Duodenal mucosa (tissue), 2 donors: ENCODE data around the gene INSYN2B.
"Not testable (repeated sequence)": the region's sequence is repeated elsewhere in the genome, so short reads cannot be mapped to it uniquely, and the experiment has no call there.

ENCODE experiments used
- H3K27ac ChIP-seq: one replicate; pipeline ENCODE4 v1.7.0; 2013; ENCODE audit warnings: low read depth, low read length
- H3K27me3 ChIP-seq, 2 donors: one replicate each; pipeline ENCODE4 v1.7.0; 2013; ENCODE audit warnings: low read length in 2 of 2, control low read depth in 1 of 2; ENCODE audit not compliant: insufficient read depth in 2 of 2, control insufficient read depth in 1 of 2
- H3K36me3 ChIP-seq, 2 donors: one replicate each; pipeline ENCODE4 v1.7.0; 2013; ENCODE audit warnings: low read length in 2 of 2, control low read depth in 1 of 2; ENCODE audit not compliant: insufficient read depth in 2 of 2, control insufficient read depth in 1 of 2
- H3K4me1 ChIP-seq, 2 donors: one replicate each; pipeline ENCODE4 v1.7.0; 2013; ENCODE audit warnings: low read length in 2 of 2, control low read depth in 1 of 2; ENCODE audit not compliant: insufficient read depth in 2 of 2, control insufficient read depth in 1 of 2
- H3K4me3 ChIP-seq, 2 donors: one replicate each; pipeline ENCODE4 v1.7.0; 2013; ENCODE audit warnings: low read length in 2 of 2, low read depth in 1 of 2
- H3K9ac ChIP-seq, 2 donors: one replicate each; pipeline ENCODE4 v1.7.0; 2013; ENCODE audit warnings: low read length in 2 of 2, low read depth in 1 of 2
- H3K9me3 ChIP-seq, 2 donors: one replicate each; pipeline ENCODE4 v1.7.0; 2013; ENCODE audit warnings: low read length in 2 of 2, control low read depth in 1 of 2; ENCODE audit not compliant: control insufficient read depth in 1 of 2

INSYN2B gene

DNA sequence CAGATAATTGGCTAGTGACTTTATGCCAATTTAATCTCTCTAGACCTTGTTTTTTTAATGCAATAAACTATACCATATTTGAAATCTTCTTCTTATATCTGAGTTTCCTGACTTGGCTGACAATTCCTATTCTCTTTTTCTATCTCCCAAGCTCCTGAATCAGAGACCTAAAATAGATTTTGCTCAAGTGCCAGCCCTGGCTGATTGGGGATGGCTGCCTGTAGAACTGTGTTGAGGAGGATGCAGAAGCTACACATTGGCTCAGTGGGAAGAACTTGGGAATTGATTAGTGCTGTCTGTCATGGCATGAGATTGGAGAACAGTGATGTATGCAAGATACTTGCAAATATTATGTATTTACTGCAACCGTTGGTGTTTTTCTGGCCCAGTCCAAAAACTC lies 132.8 kb downstream of the INSYN2B start:
- peaks cover 0 to 3% of the 10 kb centered on the region in 2 donors for H3K36me3 ChIP-seq
- H3K27ac ChIP-seq, result no peak overlapping the region
- no peak overlapping the region for H3K9ac ChIP-seq
- H3K9me3 ChIP-seq, result peaks cover 6 to 11% of the 10 kb centered on the region in 2 donors
- H3K4me3 ChIP-seq, result no peak overlapping the region
- H3K4me1 ChIP-seq, result no peaks in the 10 kb centered on the region
- H3K27me3 ChIP-seq, result no peaks in the 10 kb centered on the region

DNA sequence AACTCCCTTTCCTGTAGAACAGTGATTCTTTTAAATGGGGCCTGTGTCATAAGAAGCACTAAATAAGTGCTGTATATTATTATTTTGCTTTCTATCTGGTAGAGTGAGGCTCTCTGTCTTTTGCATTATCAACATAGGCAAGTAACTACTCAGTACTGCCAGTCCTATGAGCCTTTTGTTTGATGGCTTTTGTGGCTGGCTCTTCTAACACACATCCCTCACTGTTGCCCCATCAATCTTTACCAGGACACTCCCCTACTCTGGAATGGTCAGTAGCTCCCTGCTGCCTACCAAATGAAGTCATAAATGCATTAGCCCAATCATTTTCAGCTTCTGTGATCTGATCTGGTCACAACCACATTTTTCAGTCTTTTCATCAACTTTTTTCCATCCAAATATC lies 137.6 kb downstream of the INSYN2B start:
- H3K4me1 ChIP-seq, result no peaks in the 10 kb centered on the region
- H3K9ac ChIP-seq, result no peak overlapping the region
- no peaks in the 10 kb centered on the region for H3K9me3 ChIP-seq
- H3K27me3 ChIP-seq, result no peaks in the 10 kb centered on the region
- H3K4me3 ChIP-seq, result no peak overlapping the region
- no peak overlapping the region for H3K27ac ChIP-seq
- no peaks in the 10 kb centered on the region for H3K36me3 ChIP-seq

DNA sequence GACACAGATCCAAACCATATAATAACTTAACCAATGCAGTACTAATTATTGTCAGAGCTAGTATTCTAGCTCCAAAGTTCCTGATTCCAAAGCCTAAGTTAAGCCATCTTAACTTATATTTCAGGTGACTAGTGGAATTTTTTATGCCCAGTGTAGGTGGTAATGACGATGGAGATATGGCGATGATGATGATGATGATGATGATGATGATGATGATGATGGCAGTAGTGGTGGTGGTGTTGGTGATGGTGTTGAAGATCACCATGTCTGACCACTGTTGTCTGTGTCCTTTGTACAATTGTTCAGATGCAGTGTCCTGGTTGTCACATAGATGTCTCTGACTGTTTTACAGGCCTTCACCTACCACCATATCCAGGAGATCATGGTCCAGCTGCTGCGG lies 139.9 kb downstream of the INSYN2B start:
- H3K27ac ChIP-seq, result no peak overlapping the region
- H3K36me3 ChIP-seq, result no peaks in the 10 kb centered on the region
- H3K4me1 ChIP-seq, result no peaks in the 10 kb centered on the region
- no peaks in the 10 kb centered on the region for H3K9me3 ChIP-seq
- H3K27me3 ChIP-seq, result no peaks in the 10 kb centered on the region
- H3K4me3 ChIP-seq, result no peak overlapping the region
- no peak overlapping the region for H3K9ac ChIP-seq

DNA sequence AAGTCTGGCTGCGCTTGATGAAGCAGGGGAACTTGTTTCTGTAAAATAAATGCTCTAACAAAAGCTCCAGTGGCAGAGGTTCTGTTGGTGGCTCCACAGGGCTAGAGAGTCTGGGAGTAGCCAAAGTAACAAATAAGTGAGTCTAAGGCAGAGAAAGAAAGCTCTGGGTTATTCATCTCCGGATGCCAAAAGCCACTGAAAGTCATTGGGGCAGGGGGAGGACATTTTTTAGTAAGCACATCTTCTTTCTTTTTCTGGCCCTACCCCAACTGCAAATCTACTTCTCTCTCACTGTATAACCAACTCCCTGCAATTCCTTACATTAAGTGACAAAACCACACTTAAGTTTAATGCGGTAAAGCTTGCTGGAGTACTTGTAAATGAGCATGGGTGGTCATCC lies 141.6 kb downstream of the INSYN2B start:
- H3K36me3 ChIP-seq, result no peaks in the 10 kb centered on the region
- H3K4me1 ChIP-seq, result no peaks in the 10 kb centered on the region
- H3K9ac ChIP-seq, result no peak overlapping the region
- H3K9me3 ChIP-seq, result no peaks in the 10 kb centered on the region
- no peak overlapping the region for H3K4me3 ChIP-seq
- H3K27ac ChIP-seq, result no peak overlapping the region
- no peaks in the 10 kb centered on the region for H3K27me3 ChIP-seq

DNA sequence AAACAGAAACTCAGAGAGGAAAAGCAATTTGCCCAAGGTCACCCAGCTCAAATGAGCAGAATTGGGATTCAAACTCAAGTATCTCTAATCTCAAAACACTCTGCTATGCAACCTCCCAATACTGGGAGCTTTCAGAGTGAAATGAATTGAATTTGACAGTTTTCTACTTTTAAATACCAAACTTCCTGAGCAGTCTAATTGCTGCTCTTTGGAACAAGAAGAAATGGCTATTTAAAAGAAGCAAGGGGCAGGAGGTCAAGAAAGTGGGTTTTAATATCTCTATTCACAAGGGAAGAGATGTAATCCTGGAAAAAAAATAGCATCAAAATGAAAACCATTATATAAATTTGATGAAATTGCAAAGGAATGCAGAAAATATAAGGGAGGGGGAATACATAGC lies 142.6 kb downstream of the INSYN2B start:
- Histone ChIP-seq H3K4me3 (no peak overlapping the region), H3K27me3 (no peaks in the 10 kb centered on the region), H3K36me3 (no peaks in the 10 kb centered on the region), H3K27ac (no peak overlapping the region), H3K9ac (no peak overlapping the region), H3K4me1 (no peaks in the 10 kb centered on the region), H3K9me3 (no peaks in the 10 kb centered on the region)

DNA sequence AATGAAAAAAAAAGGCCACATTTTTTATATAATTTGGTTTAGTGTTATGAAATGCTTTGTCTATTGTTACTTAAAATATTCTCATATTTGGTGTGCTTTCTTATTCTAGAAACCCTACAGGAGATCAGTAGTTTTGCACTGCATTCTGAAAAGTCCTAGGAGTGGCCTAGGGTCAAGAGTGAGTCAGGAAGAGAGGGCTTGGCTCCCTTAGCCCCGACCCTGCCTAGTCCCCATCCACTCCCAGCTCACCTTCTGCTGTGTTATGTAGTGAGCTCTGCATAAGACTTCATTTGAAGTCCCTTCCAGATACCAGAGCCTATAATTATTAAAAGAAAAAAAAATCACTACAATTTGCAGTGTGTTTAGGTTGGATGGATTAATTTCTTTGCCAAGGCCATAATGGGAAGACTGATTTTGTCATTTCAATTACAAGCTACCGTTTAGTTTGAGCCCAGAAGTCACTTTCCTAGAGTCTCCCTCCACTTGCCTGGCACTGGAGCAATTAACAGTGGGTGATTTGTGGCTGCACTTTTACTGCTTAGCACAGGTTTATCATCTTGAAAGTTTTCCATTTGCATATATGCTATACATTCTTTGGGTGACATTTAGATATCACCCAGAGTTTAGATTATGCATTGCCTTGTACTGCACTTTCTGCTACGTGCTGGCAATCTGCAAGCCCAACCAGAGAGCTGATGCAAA lies 143.3 kb downstream of the INSYN2B start:
- Histone ChIP-seq H3K4me1 (no peaks in the 10 kb centered on the region), H3K9me3 (no peaks in the 10 kb centered on the region), H3K27me3 (no peaks in the 10 kb centered on the region), H3K36me3 (no peaks in the 10 kb centered on the region), H3K9ac (no peak overlapping the region), H3K27ac (no peak overlapping the region), H3K4me3 (no peak overlapping the region)

DNA sequence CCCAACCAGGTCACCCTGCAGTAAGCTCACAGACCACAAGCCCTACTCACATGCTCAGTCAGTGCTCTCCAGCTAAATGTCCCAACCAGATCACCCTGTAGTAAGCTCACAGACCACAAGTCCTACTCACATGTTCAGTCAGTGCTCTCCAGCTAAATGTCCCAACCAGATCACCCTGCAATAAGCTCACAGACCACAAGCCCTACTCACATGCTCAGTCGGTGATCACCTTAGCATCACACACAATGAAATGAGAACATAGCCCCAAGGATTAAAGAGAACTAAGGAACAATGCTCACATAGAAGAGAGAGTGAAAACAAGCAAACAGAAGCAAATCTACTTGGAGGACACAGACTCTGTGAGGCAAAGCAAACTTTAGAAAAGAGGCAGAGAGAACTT lies 145.8 kb downstream of the INSYN2B start:
- H3K36me3 ChIP-seq, H3K9ac ChIP-seq, H3K4me1 ChIP-seq, H3K9me3 ChIP-seq, H3K27ac ChIP-seq, H3K4me3 ChIP-seq, H3K27me3 ChIP-seq: not testable (repeated sequence)

DNA sequence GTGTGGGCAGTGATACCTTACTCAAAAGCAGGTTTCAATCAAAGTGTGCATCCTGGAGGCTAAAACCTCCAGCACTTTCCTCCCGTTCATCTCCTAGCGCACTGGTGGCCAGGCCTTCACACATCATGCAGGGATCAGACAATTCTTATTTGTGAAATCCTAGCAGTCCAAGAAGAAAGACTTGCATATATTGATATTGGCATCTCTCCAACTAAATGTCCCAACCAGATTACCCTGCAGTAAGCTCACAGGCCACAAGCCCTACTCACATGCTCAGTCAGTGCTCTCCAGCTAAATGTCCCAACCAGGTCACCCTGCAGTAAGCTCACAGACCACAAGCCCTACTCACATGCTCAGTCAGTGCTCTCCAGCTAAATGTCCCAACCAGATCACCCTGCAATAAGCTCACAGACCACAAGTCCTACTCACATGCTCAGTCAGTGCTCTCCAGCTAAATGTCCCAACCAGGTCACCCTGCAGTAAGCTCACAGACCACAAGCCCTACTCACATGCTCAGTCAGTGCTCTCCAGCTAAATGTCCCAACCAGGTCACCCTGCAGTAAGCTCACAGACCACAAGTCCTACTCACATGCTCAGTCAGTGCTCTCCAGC lies 146.5 kb downstream of the INSYN2B start:
- not testable (repeated sequence) for H3K36me3 ChIP-seq, H3K9me3 ChIP-seq, H3K4me3 ChIP-seq, H3K27me3 ChIP-seq, H3K27ac ChIP-seq, H3K9ac ChIP-seq, H3K4me1 ChIP-seq

DNA sequence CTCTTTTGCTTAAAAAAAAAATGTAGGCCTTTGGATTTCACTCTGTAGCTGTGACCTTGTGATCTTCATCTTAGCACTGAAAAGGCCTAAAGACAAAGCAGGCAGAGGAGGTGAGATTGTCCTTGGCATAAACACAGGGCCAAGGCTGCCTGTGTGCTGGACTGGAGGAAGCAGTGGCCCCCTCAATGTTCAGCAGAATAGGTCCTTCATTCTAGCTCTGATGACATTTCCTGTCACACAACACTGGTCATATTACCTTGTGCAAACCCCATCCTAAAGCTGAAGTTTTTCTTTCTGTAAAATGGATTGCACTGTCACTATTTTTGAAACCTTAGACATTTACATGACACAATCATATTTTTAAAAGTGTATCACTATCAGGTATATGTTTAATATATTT lies 147.4 kb downstream of the INSYN2B start:
- no peaks in the 10 kb centered on the region for H3K36me3 ChIP-seq
- H3K4me1 ChIP-seq, result no peaks in the 10 kb centered on the region
- no peaks in the 10 kb centered on the region for H3K27me3 ChIP-seq
- H3K27ac ChIP-seq, result no peak overlapping the region
- H3K4me3 ChIP-seq, result no peak overlapping the region
- H3K9ac ChIP-seq, result no peak overlapping the region
- H3K9me3 ChIP-seq, result no peaks in the 10 kb centered on the region

DNA sequence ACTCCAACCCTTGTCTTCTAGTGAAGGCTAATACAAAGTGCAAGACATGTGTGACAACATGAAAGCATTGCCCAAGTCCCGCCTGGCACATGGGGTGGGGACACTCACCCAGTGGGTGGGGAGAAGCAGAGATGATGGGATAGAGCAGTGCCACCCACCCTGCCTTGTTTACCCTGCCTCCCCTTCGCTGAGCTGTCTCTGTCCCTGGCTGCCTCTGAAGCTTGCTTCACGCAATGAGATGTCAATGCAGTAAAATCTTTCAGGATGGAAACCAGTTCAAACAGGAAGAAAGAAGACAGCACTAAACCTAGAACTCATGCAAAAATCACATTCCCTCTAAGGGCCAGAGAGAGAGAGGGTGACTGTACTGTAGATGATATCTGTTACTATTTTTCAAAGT lies 148.0 kb downstream of the INSYN2B start:
- Histone ChIP-seq H3K9me3 (no peaks in the 10 kb centered on the region), H3K4me1 (no peaks in the 10 kb centered on the region), H3K27ac (no peak overlapping the region), H3K9ac (no peak overlapping the region), H3K4me3 (no peak overlapping the region), H3K36me3 (no peaks in the 10 kb centered on the region), H3K27me3 (no peaks in the 10 kb centered on the region)
